Measurements from ENCODE around the gene ALDH8A1. TPM values are rescaled to one million over a fixed set of nuclear protein-coding genes. Genes with fewer than 3 reads are reported as not detected.

Gene ALDH8A1
- total RNA-seq, 1 donor from 2014 or later: 0.46 TPM

DNA sequence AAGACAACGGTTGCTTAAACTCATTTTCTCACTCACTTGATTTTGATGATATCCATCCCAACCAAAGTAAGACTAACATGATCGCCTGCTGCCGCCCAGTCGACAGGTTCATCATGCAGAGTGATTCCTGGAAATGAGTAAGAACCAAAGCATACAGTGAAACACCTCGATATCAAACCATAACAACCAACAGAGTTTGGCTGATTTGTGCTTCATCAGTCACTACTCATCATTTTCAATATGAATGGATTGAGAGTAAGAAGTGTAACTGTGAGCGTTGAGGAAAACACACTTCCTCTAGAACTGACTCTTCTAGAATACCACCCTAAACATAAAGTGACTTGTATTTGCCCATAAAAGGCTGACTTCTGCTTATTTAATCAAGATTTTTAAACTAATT lies 29.2 kb upstream of the ALDH8A1 start:
- Mint-ChIP-seq H3K27me3 (no peaks in the 10 kb centered on the region), H3K36me3 (peaks cover 50% of the 10 kb centered on the region)
- no peak for DNase-seq (ENCODE audit: extremely low spot score, unreplicated experiment)

DNA sequence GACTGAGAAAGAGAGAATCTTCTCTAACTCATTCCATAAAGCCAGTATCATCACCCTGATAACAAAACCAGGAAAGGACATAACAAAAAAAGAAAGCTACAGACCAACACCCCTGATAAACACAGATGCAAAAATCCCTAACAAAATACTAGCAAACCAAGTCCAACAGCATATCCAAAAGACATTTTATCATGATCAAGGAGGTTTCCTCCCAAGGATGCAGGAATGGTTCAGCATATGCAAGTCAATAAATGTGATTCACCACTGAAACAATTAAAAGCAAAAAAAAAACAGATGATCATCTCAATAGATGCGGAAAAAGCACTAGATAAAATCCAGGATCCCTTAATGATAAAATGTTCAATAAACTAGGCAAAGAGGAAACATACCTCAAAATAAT lies 24.5 kb upstream of the ALDH8A1 start:
- no peak for DNase-seq (ENCODE audit: extremely low spot score, unreplicated experiment)
- no peak for TF ChIP-seq CTCF (conservative IDR thresholded peaks at IDR 0.05)
- peaks cover 49% of the 10 kb centered on the region for H3K36me3 Mint-ChIP-seq
- no peak overlapping the region for H3K4me3 Mint-ChIP-seq
- peaks cover 5% of the 10 kb centered on the region for H3K9me3 Mint-ChIP-seq
- no peaks in the 10 kb centered on the region for H3K4me1 Mint-ChIP-seq (ENCODE audit: unreplicated experiment)
- H3K27me3 Mint-ChIP-seq: no peaks in the 10 kb centered on the region
- no peak overlapping the region for H3K27ac Mint-ChIP-seq

More for the DNA sequence above, 29.2 kb upstream of the ALDH8A1 start:
- TF ChIP-seq CTCF (conservative IDR thresholded peaks at IDR 0.05): no peak
- peaks cover 5% of the 10 kb centered on the region for H3K9me3 Mint-ChIP-seq
- no peak overlapping the region for H3K4me3 Mint-ChIP-seq
- H3K27ac Mint-ChIP-seq: no peak overlapping the region
- H3K4me1 Mint-ChIP-seq (ENCODE audit: unreplicated experiment): no peaks in the 10 kb centered on the region

- no peaks in the 10 kb centered on the region for H3K4me1 Mint-ChIP-seq (ENCODE audit: unreplicated experiment)
- H3K9me3 Mint-ChIP-seq: no peaks in the 10 kb centered on the region
- no peak for TF ChIP-seq CTCF (conservative IDR thresholded peaks at IDR 0.05)
- peaks cover 24% of the 10 kb centered on the region for H3K36me3 Mint-ChIP-seq
- no peak overlapping the region for H3K27ac Mint-ChIP-seq
- H3K27me3 Mint-ChIP-seq: no peaks in the 10 kb centered on the region
- no peak overlapping the region for H3K4me3 Mint-ChIP-seq
- DNase-seq (ENCODE audit: extremely low spot score, unreplicated experiment): no peak
Observed at GRCh38 chr6:134967711-134968110, 17.8 kb upstream of the ALDH8A1 start.

GRCh38 chr6:134964451-134965203 lies 14.7 kb upstream of the ALDH8A1 start:
- Mint-ChIP-seq H3K4me3 (no peak overlapping the region), H3K4me1 (ENCODE audit: unreplicated experiment) (no peaks in the 10 kb centered on the region), H3K27ac (no peak overlapping the region), H3K9me3 (no peaks in the 10 kb centered on the region), H3K27me3 (no peaks in the 10 kb centered on the region), H3K36me3 (peaks cover 35% of the 10 kb centered on the region)
- DNase-seq (ENCODE audit: extremely low spot score, unreplicated experiment): no peak
- TF ChIP-seq CTCF (conservative IDR thresholded peaks at IDR 0.05): no peak

GRCh38 chr6:134962421-134962820 lies 12.5 kb upstream of the ALDH8A1 start:
- Mint-ChIP-seq H3K27me3 (no peaks in the 10 kb centered on the region), H3K36me3 (peaks cover 42% of the 10 kb centered on the region), H3K27ac (no peak overlapping the region), H3K4me3 (no peak overlapping the region), H3K9me3 (no peaks in the 10 kb centered on the region), H3K4me1 (ENCODE audit: unreplicated experiment) (no peaks in the 10 kb centered on the region)
- TF ChIP-seq CTCF (conservative IDR thresholded peaks at IDR 0.05): no peak
- no peak for DNase-seq (ENCODE audit: extremely low spot score, unreplicated experiment)

All from type B pancreatic cell (in vitro differentiated cells).